Neural cell (in vitro differentiated cells): Measurements from ENCODE around the gene UNC45A. TPM values are rescaled to one million over a fixed set of nuclear protein-coding genes. Genes with fewer than 3 reads are reported as not detected.
A peak's percentile ranks its signal among the peaks of the same experiment; 100 is the strongest.

Experiments
- H2AFZ ChIP-seq: fragments of 200-600, 300-800 bp; sonication (generic), shearing (Covaris generic); 2 replicates; pipeline ENCODE4 v1.6.0; 2014; ENCODE audit warnings: low read depth, mild to moderate bottlenecking, antibody characterized with exemption, low read length, moderate library complexity
- H3F3A ChIP-seq: fragments of 200-600 bp; shearing (Covaris generic); 2 replicates; pipeline ENCODE4 v1.6.1; 2016; ENCODE audit warnings: mild to moderate bottlenecking, moderate library complexity, mixed read lengths, antibody characterized with exemption, low read length; ENCODE audit not compliant: insufficient read depth, poor library complexity, severe bottlenecking
- H3K27ac ChIP-seq: fragments of 200-600, 300-800 bp; sonication (generic), shearing (Covaris generic); 2 replicates; pipeline ENCODE4 v1.5.1; 2014; ENCODE audit warnings: mild to moderate bottlenecking, low read length, moderate library complexity
- H3K27me3 ChIP-seq: fragments of 300-800, 200-600 bp; sonication (generic), shearing (Covaris generic); 2 replicates; pipeline ENCODE4 v1.6.0; 2014; ENCODE audit warnings: mild to moderate bottlenecking, low read depth, low read length, moderate library complexity; ENCODE audit not compliant: insufficient read depth
- H3K36me3 ChIP-seq: fragments of 300-800, 200-600 bp; sonication (generic), shearing (Covaris generic); 2 replicates; pipeline ENCODE4 v1.5.1; 2014; ENCODE audit warnings: mild to moderate bottlenecking, antibody characterized with exemption, low read length, moderate library complexity; ENCODE audit not compliant: insufficient read depth
- H3K4me2 ChIP-seq: fragments of 300-800, 200-600 bp; sonication (generic), shearing (Covaris generic); 2 replicates; pipeline ENCODE4 v1.6.0; 2014; ENCODE audit warnings: mild to moderate bottlenecking, low read length
- H3K4me3 ChIP-seq: fragments of 300-800, 200-600 bp; sonication (generic), shearing (Covaris generic); 2 replicates; pipeline ENCODE4 v1.5.1; 2014; ENCODE audit warnings: mild to moderate bottlenecking, low read length, moderate library complexity
- H3K79me2 ChIP-seq: fragments of 200-600 bp; shearing (Covaris generic); replicated peaks from 2 replicates; pipeline ENCODE4 v1.6.0; 2014; ENCODE audit warnings: mild to moderate bottlenecking, low read length, moderate library complexity; ENCODE audit not compliant: insufficient read depth
- H3K9ac ChIP-seq: fragments of 300-800, 200-600 bp; sonication (generic), shearing (Covaris generic); 2 replicates; pipeline ENCODE4 v1.6.1; 2016; ENCODE audit warnings: mild to moderate bottlenecking, low read length, mixed read lengths
- H3K9me2 ChIP-seq: fragments of 200-600 bp; shearing (Covaris generic); 2 replicates; pipeline ENCODE4 v1.6.1; 2016; ENCODE audit warnings: mild to moderate bottlenecking, low read length, mixed read lengths; ENCODE audit not compliant: insufficient read depth
- H3K9me3 ChIP-seq: fragments of 200-600, 300-800 bp; sonication (generic), shearing (Covaris generic); 2 replicates; pipeline ENCODE4 v1.6.1; 2016; ENCODE audit warnings: mild to moderate bottlenecking, mixed run types, low read length, moderate library complexity, mixed read lengths
- H4K20me1 ChIP-seq: fragments of 200-600 bp; shearing (Covaris generic); 2 replicates; pipeline ENCODE4 v1.6.1; 2016; ENCODE audit warnings: mild to moderate bottlenecking, mixed run types; ENCODE audit not compliant: insufficient read depth
- EP300 ChIP-seq: fragments of 450-650 bp; conservative IDR thresholded peaks from 2 replicates; pipeline ENCODE4 v1.6.1; 2014; ENCODE audit warnings: antibody characterized with exemption, mild to moderate bottlenecking, moderate library complexity; ENCODE audit not compliant: poor library complexity, severe bottlenecking
- EZH2 ChIP-seq: fragments of 200-600, 300-800 bp; shearing (Covaris generic), sonication (generic); IDR thresholded peaks from 2 replicates; pipeline ENCODE4 v1.6.1; 2014; ENCODE audit warnings: antibody characterized with exemption, low read length, borderline replicate concordance, mild to moderate bottlenecking; ENCODE audit not compliant: insufficient read depth, poor library complexity, severe bottlenecking
- MXI1 ChIP-seq: fragments of 450-650 bp; conservative IDR thresholded peaks from 2 replicates; pipeline ENCODE4 v1.6.1; 2014; ENCODE audit warnings: antibody characterized with exemption, mild to moderate bottlenecking; ENCODE audit not compliant: poor library complexity, severe bottlenecking
- POLR2AphosphoS5 ChIP-seq: IDR thresholded peaks from 2 replicates; pipeline ENCODE4 v1.6.1; 2012
- RAD21 ChIP-seq: fragments of 450-650 bp; conservative IDR thresholded peaks from 2 replicates; pipeline ENCODE4 v1.6.1; 2014; ENCODE audit warnings: antibody characterized with exemption, mild to moderate bottlenecking, moderate library complexity
- SMC3 ChIP-seq: fragments of 450-650 bp; conservative IDR thresholded peaks from 2 replicates; pipeline ENCODE4 v1.6.1; 2014; ENCODE audit warnings: antibody characterized with exemption, mild to moderate bottlenecking, moderate library complexity; ENCODE audit not compliant: poor library complexity
- TAF1 ChIP-seq: IDR thresholded peaks from 2 replicates; pipeline ENCODE4 v1.6.1; 2012; ENCODE audit warnings: low read depth
- polyA plus RNA-seq: library from polyadenylated mRNA; depleted of rRNA; stranded (reverse); fragments of >200 nt; gene quantifications from 2 replicates; pipeline ENCODE4 v1.2.3, GENCODE V29; 2014
- TF ChIP-seq, protein P1 (sequence below): IDR thresholded peaks from 2 replicates; pipeline ENCODE4 v1.6.1; 2012; ENCODE audit warnings: borderline replicate concordance
- TF ChIP-seq, protein P2 (sequence below): fragments of 450-650 bp; IDR thresholded peaks from 2 replicates; pipeline ENCODE4 v1.5.1; 2014; ENCODE audit warnings: antibody characterized with exemption, mild to moderate bottlenecking, moderate library complexity; ENCODE audit not compliant: poor library complexity, severe bottlenecking

Gene UNC45A
- polyA plus RNA-seq, 1 donor from 2014 or later, result 41.3 TPM

DNA sequence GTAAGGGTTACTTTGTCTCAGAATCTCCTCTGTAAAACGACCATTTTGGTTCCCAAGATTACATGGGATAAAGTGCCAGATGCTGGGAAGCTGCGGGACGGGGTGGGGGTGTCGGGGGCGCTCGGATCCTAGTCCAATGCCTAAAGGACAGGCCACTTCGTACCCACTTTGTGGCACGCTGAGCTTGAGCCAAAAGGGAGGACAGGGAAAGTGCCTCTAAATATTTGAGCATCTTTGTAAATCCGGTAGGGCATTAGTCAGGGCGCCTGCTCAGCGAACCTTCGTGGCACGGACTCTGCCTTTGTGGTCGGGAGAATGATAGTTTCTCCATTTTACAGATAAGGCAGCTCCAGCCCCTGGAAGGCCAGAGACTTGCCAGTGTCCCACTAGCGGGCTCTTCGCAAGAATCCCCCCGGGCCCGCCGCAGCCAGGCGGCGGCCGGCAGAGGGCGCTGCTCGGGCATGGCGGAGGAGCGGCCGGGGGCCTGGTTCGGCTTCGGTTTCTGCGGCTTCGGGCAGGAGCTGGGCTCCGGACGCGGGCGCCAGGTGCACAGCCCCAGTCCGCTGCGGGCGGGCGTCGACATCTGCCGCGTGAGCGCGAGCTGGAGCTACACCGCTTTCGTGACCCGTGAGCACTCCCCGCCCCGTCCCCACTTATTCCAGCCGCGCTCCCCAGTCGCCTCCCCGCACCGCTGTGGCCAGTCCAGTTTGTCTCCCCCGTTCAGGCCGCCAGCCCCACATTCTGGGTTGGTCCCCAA, 21.4 kb downstream of the UNC45A start:
- no peaks in the 10 kb centered on the region for H3K79me2 ChIP-seq
- no peak overlapping the region for H2AFZ ChIP-seq
- peak overlapping the region; percentile 62 for H3K9ac ChIP-seq
- no peaks in the 10 kb centered on the region for H4K20me1 ChIP-seq
- H3K27me3 ChIP-seq, result peaks cover 15% of the 10 kb centered on the region
- no peaks in the 10 kb centered on the region for H3K36me3 ChIP-seq
- peak overlapping the region; percentile 39 for H3K4me2 ChIP-seq
- no peaks in the 10 kb centered on the region for H3K9me3 ChIP-seq
- no peak for TF ChIP-seq MXI1
- TF ChIP-seq, protein P1, sequence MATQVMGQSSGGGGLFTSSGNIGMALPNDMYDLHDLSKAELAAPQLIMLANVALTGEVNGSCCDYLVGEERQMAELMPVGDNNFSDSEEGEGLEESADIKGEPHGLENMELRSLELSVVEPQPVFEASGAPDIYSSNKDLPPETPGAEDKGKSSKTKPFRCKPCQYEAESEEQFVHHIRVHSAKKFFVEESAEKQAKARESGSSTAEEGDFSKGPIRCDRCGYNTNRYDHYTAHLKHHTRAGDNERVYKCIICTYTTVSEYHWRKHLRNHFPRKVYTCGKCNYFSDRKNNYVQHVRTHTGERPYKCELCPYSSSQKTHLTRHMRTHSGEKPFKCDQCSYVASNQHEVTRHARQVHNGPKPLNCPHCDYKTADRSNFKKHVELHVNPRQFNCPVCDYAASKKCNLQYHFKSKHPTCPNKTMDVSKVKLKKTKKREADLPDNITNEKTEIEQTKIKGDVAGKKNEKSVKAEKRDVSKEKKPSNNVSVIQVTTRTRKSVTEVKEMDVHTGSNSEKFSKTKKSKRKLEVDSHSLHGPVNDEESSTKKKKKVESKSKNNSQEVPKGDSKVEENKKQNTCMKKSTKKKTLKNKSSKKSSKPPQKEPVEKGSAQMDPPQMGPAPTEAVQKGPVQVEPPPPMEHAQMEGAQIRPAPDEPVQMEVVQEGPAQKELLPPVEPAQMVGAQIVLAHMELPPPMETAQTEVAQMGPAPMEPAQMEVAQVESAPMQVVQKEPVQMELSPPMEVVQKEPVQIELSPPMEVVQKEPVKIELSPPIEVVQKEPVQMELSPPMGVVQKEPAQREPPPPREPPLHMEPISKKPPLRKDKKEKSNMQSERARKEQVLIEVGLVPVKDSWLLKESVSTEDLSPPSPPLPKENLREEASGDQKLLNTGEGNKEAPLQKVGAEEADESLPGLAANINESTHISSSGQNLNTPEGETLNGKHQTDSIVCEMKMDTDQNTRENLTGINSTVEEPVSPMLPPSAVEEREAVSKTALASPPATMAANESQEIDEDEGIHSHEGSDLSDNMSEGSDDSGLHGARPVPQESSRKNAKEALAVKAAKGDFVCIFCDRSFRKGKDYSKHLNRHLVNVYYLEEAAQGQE, result no peak
- TF ChIP-seq POLR2AphosphoS5, result peak; percentile 18
- no peak for TF ChIP-seq TAF1
- TF ChIP-seq, protein P2, sequence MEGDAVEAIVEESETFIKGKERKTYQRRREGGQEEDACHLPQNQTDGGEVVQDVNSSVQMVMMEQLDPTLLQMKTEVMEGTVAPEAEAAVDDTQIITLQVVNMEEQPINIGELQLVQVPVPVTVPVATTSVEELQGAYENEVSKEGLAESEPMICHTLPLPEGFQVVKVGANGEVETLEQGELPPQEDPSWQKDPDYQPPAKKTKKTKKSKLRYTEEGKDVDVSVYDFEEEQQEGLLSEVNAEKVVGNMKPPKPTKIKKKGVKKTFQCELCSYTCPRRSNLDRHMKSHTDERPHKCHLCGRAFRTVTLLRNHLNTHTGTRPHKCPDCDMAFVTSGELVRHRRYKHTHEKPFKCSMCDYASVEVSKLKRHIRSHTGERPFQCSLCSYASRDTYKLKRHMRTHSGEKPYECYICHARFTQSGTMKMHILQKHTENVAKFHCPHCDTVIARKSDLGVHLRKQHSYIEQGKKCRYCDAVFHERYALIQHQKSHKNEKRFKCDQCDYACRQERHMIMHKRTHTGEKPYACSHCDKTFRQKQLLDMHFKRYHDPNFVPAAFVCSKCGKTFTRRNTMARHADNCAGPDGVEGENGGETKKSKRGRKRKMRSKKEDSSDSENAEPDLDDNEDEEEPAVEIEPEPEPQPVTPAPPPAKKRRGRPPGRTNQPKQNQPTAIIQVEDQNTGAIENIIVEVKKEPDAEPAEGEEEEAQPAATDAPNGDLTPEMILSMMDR, result peak; percentile 90
- peak; percentile 68 for TF ChIP-seq RAD21
- TF ChIP-seq SMC3, result peak; percentile 84
- TF ChIP-seq EZH2, result no peak
- TF ChIP-seq EP300, result no peak
- H3F3A ChIP-seq, result no peaks in the 10 kb centered on the region
- no peak overlapping the region for H3K27ac ChIP-seq
- H3K9me2 ChIP-seq, result no peaks in the 10 kb centered on the region
- peak overlapping the region; percentile 65 for H3K4me3 ChIP-seq

DNA sequence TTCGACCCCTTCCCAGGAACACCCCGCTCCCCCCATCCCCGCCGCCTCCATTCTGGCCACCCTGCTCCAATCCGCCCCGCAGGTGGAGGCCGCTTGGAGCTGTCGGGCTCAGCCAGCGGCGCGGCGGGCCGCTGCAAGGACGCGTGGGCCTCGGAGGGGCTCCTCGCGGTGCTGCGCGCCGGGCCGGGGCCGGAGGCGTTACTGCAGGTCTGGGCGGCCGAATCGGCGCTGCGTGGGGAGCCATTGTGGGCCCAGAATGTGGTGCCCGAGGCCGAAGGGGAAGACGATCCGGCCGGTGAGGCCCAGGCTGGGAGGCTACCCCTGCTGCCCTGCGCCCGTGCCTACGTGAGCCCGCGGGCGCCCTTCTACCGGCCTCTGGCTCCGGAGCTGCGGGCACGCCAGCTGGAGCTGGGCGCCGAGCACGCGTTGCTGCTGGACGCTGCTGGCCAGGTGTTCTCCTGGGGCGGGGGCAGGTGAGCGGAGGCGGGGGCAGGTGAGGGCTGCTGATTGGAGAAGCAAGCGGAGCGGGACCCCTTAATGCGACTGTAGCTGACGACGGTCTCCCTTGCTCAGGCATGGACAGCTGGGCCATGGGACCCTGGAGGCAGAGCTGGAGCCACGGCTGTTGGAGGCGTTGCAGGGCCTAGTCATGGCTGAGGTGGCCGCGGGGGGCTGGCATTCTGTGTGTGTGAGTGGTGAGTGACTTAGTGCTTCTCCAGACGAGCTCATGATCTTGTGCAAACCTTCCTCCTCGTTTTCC, 22.1 kb downstream of the UNC45A start:
- Histone ChIP-seq H3K27ac (no peak overlapping the region), H3F3A (no peaks in the 10 kb centered on the region), H3K9me2 (no peaks in the 10 kb centered on the region), H3K79me2 (no peaks in the 10 kb centered on the region), H2AFZ (no peak overlapping the region), H3K9me3 (no peaks in the 10 kb centered on the region), H3K9ac (peak overlapping the region; percentile 62), H4K20me1 (no peaks in the 10 kb centered on the region), H3K4me3 (peak overlapping the region; percentile 65), H3K36me3 (no peaks in the 10 kb centered on the region), H3K4me2 (no peak overlapping the region), H3K27me3 (peaks cover 15% of the 10 kb centered on the region)
- peak; percentile 14 for TF ChIP-seq MXI1
- no peak for TF ChIP-seq EZH2
